ENCODE measurements around the gene AGXT2. TPM values are rescaled to one million over a fixed set of nuclear protein-coding genes. Genes with fewer than 3 reads are reported as not detected.

AGXT2 gene
- total RNA-seq, 5 donors from 2014 or later (not counting 1 experiment from before 2014, with no cell fraction given), result not detected

DNA sequence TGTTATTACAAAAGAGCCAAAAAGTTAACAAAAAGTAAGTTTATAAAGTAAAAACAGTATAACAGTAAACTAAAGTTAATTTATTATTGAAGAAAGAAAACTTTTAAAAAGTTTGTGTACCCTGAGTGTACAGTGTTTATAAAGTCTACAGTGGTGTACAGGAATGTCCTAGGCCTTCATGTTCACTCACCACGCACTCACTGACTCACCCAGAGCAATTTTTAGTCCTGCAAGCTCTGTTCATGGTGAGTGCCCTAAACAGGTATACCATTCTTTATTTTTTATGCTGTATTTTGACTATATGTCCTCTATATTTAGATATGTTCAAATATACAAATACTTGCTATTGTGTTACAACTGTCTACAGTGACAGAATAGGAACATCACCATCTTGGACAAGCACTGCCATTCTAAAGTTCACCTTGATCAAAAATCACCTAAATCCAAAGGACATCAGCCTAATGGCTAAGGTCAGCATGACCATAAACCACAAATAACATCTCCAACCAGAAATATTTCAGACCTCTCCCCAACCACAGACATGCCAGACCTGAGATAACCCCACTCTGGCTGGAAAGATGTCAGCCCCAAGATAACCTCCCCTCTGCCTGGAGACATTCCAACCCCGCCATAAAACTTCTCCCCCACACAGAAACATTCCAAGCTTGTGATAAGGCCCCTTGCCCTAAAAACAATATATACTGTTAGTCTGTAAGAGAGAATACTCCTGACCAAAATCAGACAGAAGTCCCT, 56.1 kb downstream of the AGXT2 start:
- peaks cover 0 to 12% of the 10 kb centered on the region in 2 experiments for H3K27me3 ChIP-seq (replicated peaks in 1 of 2; ENCODE audit: control insufficient read depth in 2 of 2, extremely low read depth in 1 of 2, insufficient read depth in 2 of 2, low read length in 1 of 2)
- ATAC-seq (replicated peaks in 1 of 4) (no peak), DNase-seq (no peak)
- H3K4me3 ChIP-seq (ENCODE audit: control insufficient read depth in 1 of 2, extremely low read depth in 1 of 2, low read length in 1 of 2), result no peak overlapping the region
- Mint-ChIP-seq H3K4me1 (no peaks in the 10 kb centered on the region), H3K4me3 (no peak overlapping the region), H3K27ac (no peak overlapping the region), H3K36me3 (no peaks in the 10 kb centered on the region), H3K9me3 (peaks cover 7 to 12% (median 10%) of the 10 kb centered on the region in 3 donors), H3K27me3 (peaks cover 45 to 59% of the 10 kb centered on the region in 2 donors)
- H3K4me1 ChIP-seq (ENCODE audit: control insufficient read depth in 1 of 2, extremely low read depth in 1 of 2, insufficient read depth in 2 of 2, low read length in 2 of 2), result no peaks in the 10 kb centered on the region
- H3K9me3 ChIP-seq, result peaks cover 2% of the 10 kb centered on the region
- POLR2A ChIA-PET, result no interaction called here
- CTCF ChIA-PET, result interaction anchor here (0.6 to 1.7 kb wide), 2 partner anchors 12 to 278 kb away, joined by 3 to 6 read pairs; no protein-coding TSS in a partner anchor
- H3K27ac ChIP-seq (ENCODE audit: low read length), result no peak overlapping the region
- no CpG with 5 or more reads among the region's 2 CpGs for WGBS (ENCODE audit: insufficient coverage)
- H3K36me3 ChIP-seq (ENCODE audit: control insufficient read depth in 2 of 2, extremely low read depth in 1 of 2, insufficient read depth in 1 of 2, low read length in 1 of 2), result no peaks in the 10 kb centered on the region

DNA sequence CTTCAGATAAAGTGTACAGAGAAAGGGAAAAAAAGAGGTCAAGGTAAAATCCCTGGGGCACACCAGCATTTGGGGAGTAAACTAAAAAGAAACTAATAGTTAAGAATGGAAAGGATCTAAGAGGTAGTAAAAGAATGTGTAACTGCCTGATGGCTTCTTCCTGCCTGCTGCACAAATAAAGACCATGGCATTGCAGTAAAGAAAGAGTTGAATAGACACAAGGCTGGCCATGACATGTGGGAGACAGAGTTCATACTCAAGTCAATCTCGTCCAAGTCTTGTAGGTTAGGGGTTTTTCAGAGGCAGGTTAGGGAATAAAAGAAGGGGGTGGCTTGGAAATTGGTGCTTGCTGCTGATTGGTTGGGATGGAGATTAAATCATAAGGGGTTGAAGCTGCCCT, 60.8 kb downstream of the AGXT2 start:
- Mint-ChIP-seq H3K4me1 (no peaks in the 10 kb centered on the region), H3K27ac (no peak overlapping the region), H3K4me3 (no peak overlapping the region), H3K27me3 (peaks cover 31 to 36% of the 10 kb centered on the region in 2 donors), H3K36me3 (no peaks in the 10 kb centered on the region), H3K9me3 (peaks cover 12 to 20% (median 20%) of the 10 kb centered on the region in 3 donors)
- Histone ChIP-seq H3K4me1 (ENCODE audit: control insufficient read depth in 1 of 2, extremely low read depth in 1 of 2, insufficient read depth in 2 of 2, low read length in 2 of 2) (no peaks in the 10 kb centered on the region), H3K4me3 (ENCODE audit: control insufficient read depth in 1 of 2, extremely low read depth in 1 of 2, low read length in 1 of 2) (no peak overlapping the region), H3K9me3 (peaks cover 2% of the 10 kb centered on the region), H3K27me3 (replicated peaks in 1 of 2; ENCODE audit: control insufficient read depth in 2 of 2, extremely low read depth in 1 of 2, insufficient read depth in 2 of 2, low read length in 1 of 2) (peaks cover 0 to 12% of the 10 kb centered on the region in 2 experiments), H3K27ac (ENCODE audit: low read length) (no peak overlapping the region), H3K36me3 (ENCODE audit: control insufficient read depth in 2 of 2, extremely low read depth in 1 of 2, insufficient read depth in 1 of 2, low read length in 1 of 2) (no peaks in the 10 kb centered on the region)
- no peak for ATAC-seq (replicated peaks in 1 of 4)
- ChIA-PET POLR2A (no interaction called here), CTCF (interaction anchor here in 1 of 2 donors (1.0 kb wide), 1 partner anchor 17 kb away, joined by 3 read pairs; no protein-coding TSS in a partner anchor)
- WGBS (ENCODE audit: insufficient coverage), result 86% methylated on average over 1 of the region's 1 CpG
- DNase-seq, result no peak

DNA sequence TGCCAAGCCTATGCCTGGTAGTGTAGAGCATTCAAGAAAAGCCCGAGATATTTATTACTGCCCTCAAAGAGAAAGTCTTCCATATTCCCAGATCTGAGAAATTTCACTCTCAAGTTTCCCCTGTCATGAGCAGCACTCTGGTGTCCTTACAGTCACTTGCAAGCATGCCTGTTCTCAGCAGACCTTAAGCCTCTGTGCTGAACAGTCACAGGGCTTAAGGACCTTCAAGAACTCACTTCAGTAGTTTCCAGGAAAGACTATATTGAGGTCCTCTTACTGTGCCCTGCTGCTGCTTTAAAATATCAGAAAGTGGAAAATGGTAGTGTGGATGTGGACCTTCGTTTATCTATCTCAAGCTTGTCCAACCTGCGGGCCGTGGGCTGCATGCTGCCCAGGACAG, 64.9 kb downstream of the AGXT2 start:
- H3K27me3 Mint-ChIP-seq, result peaks cover 8 to 22% of the 10 kb centered on the region in 2 donors
- H3K4me3 Mint-ChIP-seq, result no peak overlapping the region
- H3K36me3 Mint-ChIP-seq, result no peaks in the 10 kb centered on the region
- ChIA-PET POLR2A (no interaction called here), CTCF (interaction anchor here in 1 of 2 donors (0.6 kb wide), 1 partner anchor 251 kb away, joined by 5 read pairs; no protein-coding TSS in a partner anchor)
- no peak overlapping the region for H3K27ac ChIP-seq (ENCODE audit: low read length)
- H3K4me3 ChIP-seq (ENCODE audit: control insufficient read depth in 1 of 2, extremely low read depth in 1 of 2, low read length in 1 of 2), result no peak overlapping the region
- ATAC-seq (replicated peaks in 1 of 4) (no peak), DNase-seq (no peak)
- no peaks in the 10 kb centered on the region for H3K4me1 Mint-ChIP-seq
- peaks cover 2% of the 10 kb centered on the region for H3K9me3 ChIP-seq
- H3K9me3 Mint-ChIP-seq, result peaks cover 12 to 26% (median 23%) of the 10 kb centered on the region in 3 donors
- peaks cover 0 to 5% of the 10 kb centered on the region in 2 experiments for H3K27me3 ChIP-seq (replicated peaks in 1 of 2; ENCODE audit: control insufficient read depth in 2 of 2, extremely low read depth in 1 of 2, insufficient read depth in 2 of 2, low read length in 1 of 2)
- no CpG with 5 or more reads among the region's 4 CpGs for WGBS (ENCODE audit: insufficient coverage)
- H3K36me3 ChIP-seq (ENCODE audit: control insufficient read depth in 2 of 2, extremely low read depth in 1 of 2, insufficient read depth in 1 of 2, low read length in 1 of 2), result no peaks in the 10 kb centered on the region
- no peaks in the 10 kb centered on the region for H3K4me1 ChIP-seq (ENCODE audit: control insufficient read depth in 1 of 2, extremely low read depth in 1 of 2, insufficient read depth in 2 of 2, low read length in 2 of 2)
- no peak overlapping the region for H3K27ac Mint-ChIP-seq

DNA sequence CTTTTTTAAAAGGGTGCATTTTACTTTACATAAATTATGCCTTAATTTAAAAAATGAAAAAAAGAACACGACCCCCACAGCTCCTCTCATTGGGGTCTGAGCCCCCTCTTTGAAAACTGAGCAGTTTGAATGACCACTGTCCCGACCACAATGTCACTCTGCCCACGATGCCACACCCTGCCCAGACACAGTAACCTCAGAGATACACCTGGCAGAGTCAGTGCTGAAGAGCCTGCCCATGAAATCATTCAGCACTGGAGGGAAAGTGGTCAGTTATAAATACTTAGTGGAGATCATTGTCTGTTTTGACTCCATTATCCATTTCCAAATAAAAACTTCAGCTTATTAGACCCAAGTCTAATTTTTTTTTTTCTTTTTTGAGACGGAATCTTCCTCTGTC, 69.1 kb downstream of the AGXT2 start:
- ChIA-PET CTCF (no interaction called here), POLR2A (no interaction called here)
- Histone ChIP-seq H3K36me3 (ENCODE audit: control insufficient read depth in 2 of 2, extremely low read depth in 1 of 2, insufficient read depth in 1 of 2, low read length in 1 of 2) (no peaks in the 10 kb centered on the region), H3K4me3 (ENCODE audit: control insufficient read depth in 1 of 2, extremely low read depth in 1 of 2, low read length in 1 of 2) (no peak overlapping the region), H3K27me3 (replicated peaks in 1 of 2; ENCODE audit: control insufficient read depth in 2 of 2, extremely low read depth in 1 of 2, insufficient read depth in 2 of 2, low read length in 1 of 2) (peaks cover 0 to 2% of the 10 kb centered on the region in 2 experiments), H3K9me3 (no peaks in the 10 kb centered on the region), H3K27ac (ENCODE audit: low read length) (no peak overlapping the region), H3K4me1 (ENCODE audit: control insufficient read depth in 1 of 2, extremely low read depth in 1 of 2, insufficient read depth in 2 of 2, low read length in 2 of 2) (no peaks in the 10 kb centered on the region)
- Mint-ChIP-seq H3K36me3 (no peaks in the 10 kb centered on the region), H3K4me1 (no peaks in the 10 kb centered on the region), H3K27ac (no peak overlapping the region), H3K9me3 (peaks cover 0 to 9% (median 7%) of the 10 kb centered on the region in 3 donors), H3K27me3 (peaks cover 6 to 9% of the 10 kb centered on the region in 2 donors), H3K4me3 (no peak overlapping the region)
- DNase-seq, result no peak
- ATAC-seq (replicated peaks in 1 of 4), result no peak
- WGBS (ENCODE audit: insufficient coverage), result no CpG with 5 or more reads among the region's 4 CpGs

DNA sequence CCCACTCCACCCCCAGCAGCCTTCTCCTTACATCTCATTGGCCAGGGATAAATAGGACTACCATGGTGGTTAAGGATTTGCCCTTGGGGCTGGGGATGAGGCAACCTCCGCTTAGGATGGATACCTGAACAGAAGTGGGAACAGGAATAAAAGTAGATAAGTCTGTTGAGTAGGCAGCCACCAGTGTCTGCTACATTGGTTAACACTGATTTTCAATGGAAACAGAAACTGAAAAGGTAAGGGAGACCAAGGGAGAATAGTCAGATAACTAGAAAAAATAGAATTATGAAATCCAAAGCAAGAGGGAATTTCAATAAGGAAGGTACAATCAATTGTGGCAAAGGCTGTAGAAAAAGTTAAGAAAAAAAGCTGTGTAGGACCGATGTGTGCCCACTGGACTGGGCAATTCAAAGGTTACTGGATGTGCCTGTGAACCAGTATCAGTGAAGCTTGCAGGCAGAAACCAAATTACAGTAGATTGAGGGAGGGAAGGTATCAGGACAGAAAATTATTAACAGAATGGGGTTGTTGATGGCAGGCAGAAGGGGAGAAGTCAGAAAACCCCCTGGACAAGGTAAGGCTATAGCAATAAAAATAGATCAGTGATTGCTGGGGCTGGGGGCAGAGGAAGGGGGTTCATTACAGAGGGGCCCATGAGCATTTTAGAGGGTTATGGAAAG, 69.7 kb downstream of the AGXT2 start:
- H3K4me3 ChIP-seq (ENCODE audit: control insufficient read depth in 1 of 2, extremely low read depth in 1 of 2, low read length in 1 of 2), result no peak overlapping the region
- H3K27ac Mint-ChIP-seq, result no peak overlapping the region
- H3K4me1 Mint-ChIP-seq, result no peaks in the 10 kb centered on the region
- no peaks in the 10 kb centered on the region for H3K36me3 ChIP-seq (ENCODE audit: control insufficient read depth in 2 of 2, extremely low read depth in 1 of 2, insufficient read depth in 1 of 2, low read length in 1 of 2)
- no peak for DNase-seq
- H3K9me3 ChIP-seq, result no peaks in the 10 kb centered on the region
- peaks cover 0 to 9% (median 7%) of the 10 kb centered on the region in 3 donors for H3K9me3 Mint-ChIP-seq
- H3K4me1 ChIP-seq (ENCODE audit: control insufficient read depth in 1 of 2, extremely low read depth in 1 of 2, insufficient read depth in 2 of 2, low read length in 2 of 2), result no peaks in the 10 kb centered on the region
- ChIA-PET CTCF (no interaction called here), POLR2A (no interaction called here)
- no peak overlapping the region for H3K27ac ChIP-seq (ENCODE audit: low read length)
- WGBS (ENCODE audit: insufficient coverage), result 92% methylated on average over 1 of the region's 2 CpGs
- no peaks in the 10 kb centered on the region for H3K36me3 Mint-ChIP-seq
- peaks cover 0 to 2% of the 10 kb centered on the region in 2 experiments for H3K27me3 ChIP-seq (replicated peaks in 1 of 2; ENCODE audit: control insufficient read depth in 2 of 2, extremely low read depth in 1 of 2, insufficient read depth in 2 of 2, low read length in 1 of 2)
- ATAC-seq (replicated peaks in 1 of 4), result no peak
- peaks cover 6 to 9% of the 10 kb centered on the region in 2 donors for H3K27me3 Mint-ChIP-seq
- no peak overlapping the region for H3K4me3 Mint-ChIP-seq

DNA sequence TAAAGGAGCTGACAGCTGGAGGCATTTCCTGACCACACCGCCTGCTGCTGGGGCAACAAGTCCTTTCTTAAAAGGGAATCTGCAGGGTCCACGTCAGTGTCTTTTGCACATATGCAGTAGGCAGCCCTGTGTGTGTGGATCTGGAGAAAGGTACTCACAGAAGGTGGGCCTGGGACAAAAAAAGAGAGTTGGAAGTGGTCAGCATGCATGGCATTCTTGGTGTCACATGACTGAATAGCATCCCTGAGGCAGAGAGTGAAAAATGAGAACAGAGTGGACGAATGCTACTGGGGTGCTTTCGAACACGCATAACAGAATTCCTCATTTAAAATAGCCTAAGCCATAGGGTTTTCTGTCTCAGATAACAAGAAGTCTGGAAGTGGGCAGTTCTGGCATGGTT, 71.4 kb downstream of the AGXT2 start:
- DNase-seq, result no peak
- Histone ChIP-seq H3K4me1 (ENCODE audit: control insufficient read depth in 1 of 2, extremely low read depth in 1 of 2, insufficient read depth in 2 of 2, low read length in 2 of 2) (no peaks in the 10 kb centered on the region), H3K9me3 (no peaks in the 10 kb centered on the region), H3K36me3 (ENCODE audit: control insufficient read depth in 2 of 2, extremely low read depth in 1 of 2, insufficient read depth in 1 of 2, low read length in 1 of 2) (no peaks in the 10 kb centered on the region), H3K27me3 (replicated peaks in 1 of 2; ENCODE audit: control insufficient read depth in 2 of 2, extremely low read depth in 1 of 2, insufficient read depth in 2 of 2, low read length in 1 of 2) (peaks cover 0 to 2% of the 10 kb centered on the region in 2 experiments), H3K27ac (ENCODE audit: low read length) (no peak overlapping the region), H3K4me3 (ENCODE audit: control insufficient read depth in 1 of 2, extremely low read depth in 1 of 2, low read length in 1 of 2) (no peak overlapping the region)
- Mint-ChIP-seq H3K4me1 (no peaks in the 10 kb centered on the region), H3K27ac (no peak overlapping the region), H3K36me3 (no peaks in the 10 kb centered on the region), H3K9me3 (peaks cover 0 to 1% (median under 1%) of the 10 kb centered on the region in 3 donors), H3K4me3 (no peak overlapping the region), H3K27me3 (peaks cover 5 to 6% of the 10 kb centered on the region in 2 donors)
- ChIA-PET CTCF (no interaction called here), POLR2A (no interaction called here)
- WGBS (ENCODE audit: insufficient coverage), result 89% methylated on average over 2 of the region's 5 CpGs
- ATAC-seq (replicated peaks in 1 of 4), result no peak

Measured in T-cell (primary cell).